ENCODE data around the gene ELOB.

The ELOB gene

GRCh38 chr16:2786826-2787151 is 9.7 kb upstream of the ELOB start:
- TF ChIP-seq REST (IDR thresholded peaks at IDR 0.05; ENCODE audit: insufficient read depth in 1 of 2, low read depth in 2 of 2, low read length in 2 of 2) (no peak), FOXP2 (optimal IDR thresholded peaks at IDR 0.05; ENCODE audit: borderline replicate concordance, extremely low read depth, extremely low read length, insufficient read depth) (no peak), SIN3A (IDR thresholded peaks at IDR 0.05; ENCODE audit: borderline replicate concordance, insufficient read depth, low read length) (no peak), TAF1 (IDR thresholded peaks at IDR 0.05; ENCODE audit: borderline replicate concordance, insufficient read depth, low read length) (no peak), POLR2AphosphoS5 (IDR thresholded peaks at IDR 0.05; ENCODE audit: low read depth, low read length) (no peak)

- TF ChIP-seq TAF1 (IDR thresholded peaks at IDR 0.05; ENCODE audit: borderline replicate concordance, insufficient read depth, low read length) (no peak), REST (IDR thresholded peaks at IDR 0.05; ENCODE audit: insufficient read depth in 1 of 2, low read depth in 2 of 2, low read length in 2 of 2) (no peak), FOXP2 (optimal IDR thresholded peaks at IDR 0.05; ENCODE audit: borderline replicate concordance, extremely low read depth, extremely low read length, insufficient read depth) (no peak), POLR2AphosphoS5 (IDR thresholded peaks at IDR 0.05; ENCODE audit: low read depth, low read length) (no peak)
These were observed 9.2 kb upstream of the ELOB start for GRCh38 chr16:2786061-2786825.

- TF ChIP-seq FOXP2 (optimal IDR thresholded peaks at IDR 0.05; ENCODE audit: borderline replicate concordance, extremely low read depth, extremely low read length, insufficient read depth) = no peak
- no peak for TF ChIP-seq TAF1 (IDR thresholded peaks at IDR 0.05; ENCODE audit: borderline replicate concordance, insufficient read depth, low read length)
- TF ChIP-seq SIN3A (IDR thresholded peaks at IDR 0.05; ENCODE audit: borderline replicate concordance, insufficient read depth, low read length) = no peak
- TF ChIP-seq POLR2AphosphoS5 (IDR thresholded peaks at IDR 0.05; ENCODE audit: low read depth, low read length) = no peak
- no peak for TF ChIP-seq REST (IDR thresholded peaks at IDR 0.05; ENCODE audit: insufficient read depth in 1 of 2, low read depth in 2 of 2, low read length in 2 of 2)
These were observed 8.3 kb upstream of the ELOB start for GRCh38 chr16:2785101-2785991.

- no peak for TF ChIP-seq POLR2AphosphoS5 (IDR thresholded peaks at IDR 0.05; ENCODE audit: low read depth, low read length)
- TF ChIP-seq REST (IDR thresholded peaks at IDR 0.05; ENCODE audit: insufficient read depth in 1 of 2, low read depth in 2 of 2, low read length in 2 of 2) = no peak
- no peak for TF ChIP-seq SIN3A (IDR thresholded peaks at IDR 0.05; ENCODE audit: borderline replicate concordance, insufficient read depth, low read length)
- TF ChIP-seq TAF1 (IDR thresholded peaks at IDR 0.05; ENCODE audit: borderline replicate concordance, insufficient read depth, low read length) = no peak
- TF ChIP-seq FOXP2 (optimal IDR thresholded peaks at IDR 0.05; ENCODE audit: borderline replicate concordance, extremely low read depth, extremely low read length, insufficient read depth) = no peak
These were observed 7.4 kb upstream of the ELOB start for GRCh38 chr16:2784358-2785100.
